IPS DF 6.9 (cell line): Measurements from ENCODE around the gene DLGAP1.

Source experiments
- DNase-seq: peaks from one replicate; pipeline ENCODE4 v3.0.0-alpha.2; 2013; ENCODE audit warnings: low read depth, low spot score
- H3K27ac ChIP-seq: one replicate; pipeline ENCODE4 v1.5.1; 2013; ENCODE audit warnings: low read length, control low read depth
- H3K27me3 ChIP-seq: 2 replicates; pipeline ENCODE4 v1.6.1; 2013; ENCODE audit warnings: mild to moderate bottlenecking, low read length; ENCODE audit not compliant: control insufficient read depth, insufficient read depth
- H3K36me3 ChIP-seq: 2 replicates; pipeline ENCODE4 v1.6.1; 2013; ENCODE audit warnings: low read length; ENCODE audit not compliant: control insufficient read depth, insufficient read depth
- H3K4me1 ChIP-seq: 2 replicates; pipeline ENCODE4 v1.6.1; 2013; ENCODE audit warnings: low read length; ENCODE audit not compliant: control insufficient read depth, insufficient read depth
- H3K4me3 ChIP-seq: 2 replicates; pipeline ENCODE4 v1.5.1; 2013; ENCODE audit warnings: mild to moderate bottlenecking, low read length
- H3K9me3 ChIP-seq: 2 replicates; pipeline ENCODE4 v1.6.1; 2013; ENCODE audit warnings: low read length, inconsistent platforms; ENCODE audit not compliant: control insufficient read depth, insufficient read depth
- WGBS: extraction: QIAGEN DNeasy Blood & Tissue Kit; methylation state at CpG from one replicate; pipeline ENCODE4 v1.1.7; 2013; ENCODE audit warnings: mixed read lengths, missing lambda C conversion rate; ENCODE audit not compliant: insufficient read length, insufficient coverage; 5-methylcytosine and 5-hydroxymethylcytosine counted together

Gene DLGAP1

DNA sequence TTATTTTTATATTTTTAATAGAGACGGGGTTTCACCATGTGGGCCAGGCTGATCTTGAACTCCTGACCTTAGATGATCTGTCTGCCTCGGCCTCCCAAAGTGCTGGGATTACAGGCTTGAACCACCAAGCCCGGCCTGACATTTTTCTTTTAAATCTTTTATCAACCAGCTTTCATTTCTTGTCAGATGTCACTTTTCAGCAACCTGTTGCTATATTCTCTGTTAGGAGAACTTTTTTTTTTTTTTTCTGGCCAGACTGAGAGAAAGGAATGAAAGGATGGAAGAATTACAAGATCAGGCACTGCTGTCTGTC, 858.8 kb downstream of the DLGAP1 start:
- WGBS: no CpG with 5 or more reads among the region's 3 CpGs
- H3K27me3 ChIP-seq: peaks cover 1% of the 10 kb centered on the region; the same call in 1 of the 2 replicates
- no peak overlapping the region for H3K4me3 ChIP-seq
- DNase-seq: no peak
- no peaks in the 10 kb centered on the region for H3K36me3 ChIP-seq
- H3K9me3 ChIP-seq: no peaks in the 10 kb centered on the region
- peaks cover 5% of the 10 kb centered on the region; the same call in 1 of the 2 replicates for H3K4me1 ChIP-seq
- no peak overlapping the region for H3K27ac ChIP-seq

DNA sequence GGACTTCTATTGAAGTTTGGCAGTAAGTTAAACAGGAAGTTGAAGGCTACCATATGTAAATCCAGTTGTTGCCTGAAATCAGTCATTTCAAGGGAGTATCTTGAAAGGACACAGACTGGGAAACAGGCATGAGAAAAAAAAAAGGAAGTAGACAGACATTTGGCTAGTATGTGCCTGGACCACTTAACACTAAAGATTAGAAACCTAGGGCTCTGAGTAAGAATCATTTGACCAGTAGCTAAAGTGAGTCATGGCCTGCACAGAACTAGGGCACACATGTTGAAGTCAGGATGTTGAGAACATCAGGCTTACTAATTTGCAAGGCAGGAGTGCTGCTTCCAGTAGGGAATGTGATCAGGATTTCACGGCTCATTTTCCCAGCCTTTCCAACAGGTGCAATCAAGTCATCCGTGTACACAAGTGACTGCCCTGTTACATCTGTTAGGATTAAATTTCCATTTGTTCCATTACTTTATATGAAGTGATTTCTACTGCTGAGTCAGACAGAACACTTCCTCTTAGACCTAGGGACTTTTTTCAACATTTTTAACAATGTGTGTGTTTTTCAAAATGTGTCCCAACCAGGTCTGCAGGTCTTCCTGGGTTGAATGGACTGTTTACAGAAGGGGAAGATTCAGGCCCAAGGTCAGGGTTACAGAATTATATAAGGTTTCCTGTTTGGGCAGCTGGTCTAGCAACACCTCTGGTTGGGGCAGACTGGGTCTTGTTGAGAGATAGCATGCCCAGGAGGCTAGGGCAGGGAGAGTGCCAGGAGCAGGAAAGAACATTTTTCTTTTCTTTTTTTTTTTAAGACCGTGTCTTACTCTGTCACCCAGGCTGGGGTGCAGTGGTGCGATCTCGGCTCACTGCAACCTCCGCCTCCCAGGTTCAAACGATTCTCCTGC, 859.5 kb downstream of the DLGAP1 start:
- H3K4me1 ChIP-seq: peaks cover 5% of the 10 kb centered on the region; the same call in 1 of the 2 replicates
- no peaks in the 10 kb centered on the region for H3K36me3 ChIP-seq
- H3K27me3 ChIP-seq: peaks cover 1% of the 10 kb centered on the region; the same call in 1 of the 2 replicates
- DNase-seq: no peak
- H3K27ac ChIP-seq: no peak overlapping the region
- H3K9me3 ChIP-seq: no peaks in the 10 kb centered on the region
- no peak overlapping the region for H3K4me3 ChIP-seq
- WGBS: no CpG with 5 or more reads among the region's 7 CpGs

- no peak overlapping the region; the same call in 1 of the 2 replicates for H3K4me3 ChIP-seq
- H3K36me3 ChIP-seq: no peaks in the 10 kb centered on the region
- H3K4me1 ChIP-seq: peaks cover 6% of the 10 kb centered on the region; the same call in 1 of the 2 replicates
- no peak overlapping the region for H3K27ac ChIP-seq
- no peak for DNase-seq
- peaks cover 1% of the 10 kb centered on the region; the same call in 1 of the 2 replicates for H3K27me3 ChIP-seq
- no peaks in the 10 kb centered on the region for H3K9me3 ChIP-seq
- no CpG with 5 or more reads among the region's 8 CpGs for WGBS
Observed at GRCh38 chr18:3594760-3595368, 860.2 kb downstream of the DLGAP1 start.

- peaks cover 1% of the 10 kb centered on the region; the same call in 1 of the 2 replicates for H3K27me3 ChIP-seq
- peaks cover 4% of the 10 kb centered on the region; the same call in 1 of the 2 replicates for H3K4me1 ChIP-seq
- WGBS: no CpG with 5 or more reads among the region's 17 CpGs
- DNase-seq: peak; percentile 89
- no peaks in the 10 kb centered on the region for H3K36me3 ChIP-seq
- H3K4me3 ChIP-seq: peak overlapping the region; percentile 33; the same call in 1 of the 2 replicates
- H3K9me3 ChIP-seq: no peaks in the 10 kb centered on the region
- H3K27ac ChIP-seq: no peak overlapping the region
Observed at GRCh38 chr18:3593904-3594759, 861.0 kb downstream of the DLGAP1 start.

- Histone ChIP-seq H3K4me1 (peaks cover 4% of the 10 kb centered on the region; the same call in 1 of the 2 replicates), H3K9me3 (no peaks in the 10 kb centered on the region), H3K27ac (no peak overlapping the region), H3K4me3 (no peak overlapping the region), H3K36me3 (no peaks in the 10 kb centered on the region), H3K27me3 (peaks cover 1% of the 10 kb centered on the region; the same call in 1 of the 2 replicates)
- no CpG with 5 or more reads among the region's 11 CpGs for WGBS
- no peak for DNase-seq
Observed at GRCh38 chr18:3593381-3593903, 861.7 kb downstream of the DLGAP1 start.

DNA sequence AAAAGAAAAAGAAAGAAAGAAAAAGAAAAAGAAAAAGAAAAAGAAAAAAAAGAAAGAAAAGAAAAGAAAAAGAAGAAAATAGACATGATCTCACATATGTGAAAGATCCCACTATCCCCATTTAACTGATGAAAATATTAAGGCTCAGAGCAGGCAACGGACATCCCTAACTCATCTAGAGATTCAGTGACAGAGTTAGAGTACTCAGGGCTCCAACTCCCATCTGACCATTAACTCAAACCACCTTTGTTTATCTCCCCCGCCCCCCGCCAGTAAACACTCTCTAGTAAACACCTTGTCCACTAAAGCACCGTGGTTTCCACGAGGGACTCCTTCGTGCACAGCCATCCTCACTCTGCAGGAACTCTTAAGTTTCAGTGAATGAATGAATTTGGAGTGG, 862.2 kb downstream of the DLGAP1 start:
- Histone ChIP-seq H3K27ac (no peak overlapping the region), H3K4me1 (peaks cover 4% of the 10 kb centered on the region; the same call in 1 of the 2 replicates), H3K9me3 (no peaks in the 10 kb centered on the region), H3K4me3 (no peak overlapping the region), H3K27me3 (peaks cover 1% of the 10 kb centered on the region; the same call in 1 of the 2 replicates), H3K36me3 (no peaks in the 10 kb centered on the region)
- no CpG with 5 or more reads among the region's 6 CpGs for WGBS
- DNase-seq: no peak

DNA sequence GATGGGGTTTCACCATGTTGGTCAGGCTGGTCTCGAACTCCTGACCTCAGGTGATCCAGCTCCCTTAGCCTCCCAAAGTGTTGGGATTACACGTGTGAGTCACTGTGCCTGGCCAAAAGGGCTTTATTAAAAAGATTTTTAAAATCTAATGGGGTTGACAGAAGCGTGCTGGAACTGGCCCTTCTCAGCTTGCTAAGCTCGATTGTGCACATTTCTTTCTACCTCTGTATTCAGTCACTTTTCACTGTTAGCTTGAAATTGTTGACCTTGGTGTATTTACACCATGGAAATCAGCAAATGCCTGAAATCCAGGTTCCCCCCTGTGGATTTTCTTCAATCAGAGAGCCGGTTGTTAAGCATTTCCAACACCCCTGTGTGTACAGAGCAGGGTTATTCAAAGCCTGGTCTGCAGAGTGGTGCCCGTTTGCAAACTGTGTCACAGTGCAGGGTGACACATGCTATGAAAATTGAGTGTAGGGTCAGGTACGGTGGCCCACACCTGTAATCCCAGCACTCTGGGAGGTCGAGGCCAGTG, 864.9 kb downstream of the DLGAP1 start:
- Histone ChIP-seq H3K9me3 (no peaks in the 10 kb centered on the region), H3K27me3 (peaks cover 1% of the 10 kb centered on the region; the same call in 1 of the 2 replicates), H3K36me3 (no peaks in the 10 kb centered on the region), H3K4me3 (no peak overlapping the region), H3K4me1 (peaks cover 6% of the 10 kb centered on the region; the same call in 1 of the 2 replicates), H3K27ac (no peak overlapping the region)
- no CpG with 5 or more reads among the region's 8 CpGs for WGBS
- no peak for DNase-seq

DNA sequence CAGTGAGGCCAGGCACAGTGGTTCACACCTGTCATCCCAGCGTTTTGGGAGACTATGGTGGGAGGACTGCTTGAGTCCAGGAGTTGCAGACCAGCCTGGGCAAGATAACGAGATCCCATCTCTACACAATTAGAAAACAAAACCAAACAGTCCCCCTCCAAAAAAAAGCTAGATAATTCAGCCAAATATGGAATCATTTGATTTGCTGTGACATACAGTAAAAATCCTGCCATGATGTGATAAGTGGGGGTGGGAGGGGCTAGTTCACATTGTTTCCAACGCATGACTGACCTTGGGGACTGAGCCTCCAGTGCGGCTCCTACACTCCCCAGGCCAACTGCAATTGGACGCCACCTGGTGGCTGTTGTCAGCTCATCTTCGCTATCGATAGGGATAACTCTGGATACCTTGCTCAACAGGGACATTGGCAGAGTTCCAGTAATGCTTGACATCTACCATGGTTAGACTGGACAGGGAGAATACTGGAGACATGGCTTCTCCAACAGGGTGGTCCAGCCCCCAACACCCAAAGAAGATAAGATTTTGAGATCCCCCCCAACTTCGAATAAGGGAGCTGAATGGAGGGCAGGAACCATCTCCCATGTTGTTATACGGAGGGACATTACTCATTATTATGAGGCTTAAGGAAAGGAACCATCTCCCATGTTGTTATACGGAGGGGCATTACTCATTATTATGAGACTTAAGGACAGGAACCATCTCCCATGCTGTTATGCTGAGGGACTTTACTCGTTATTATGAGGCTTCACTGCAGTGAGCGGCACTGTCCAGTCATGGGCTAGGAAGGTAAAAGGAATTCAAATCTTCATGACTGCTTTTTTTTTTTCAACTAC, 869.2 kb downstream of the DLGAP1 start:
- peak; percentile 84 for DNase-seq
- Histone ChIP-seq H3K27me3 (no peaks in the 10 kb centered on the region), H3K4me1 (peaks cover 5% of the 10 kb centered on the region; the same call in 1 of the 2 replicates), H3K36me3 (no peaks in the 10 kb centered on the region), H3K4me3 (no peak overlapping the region), H3K9me3 (no peaks in the 10 kb centered on the region), H3K27ac (no peak overlapping the region)
- WGBS: no CpG with 5 or more reads among the region's 12 CpGs

DNA sequence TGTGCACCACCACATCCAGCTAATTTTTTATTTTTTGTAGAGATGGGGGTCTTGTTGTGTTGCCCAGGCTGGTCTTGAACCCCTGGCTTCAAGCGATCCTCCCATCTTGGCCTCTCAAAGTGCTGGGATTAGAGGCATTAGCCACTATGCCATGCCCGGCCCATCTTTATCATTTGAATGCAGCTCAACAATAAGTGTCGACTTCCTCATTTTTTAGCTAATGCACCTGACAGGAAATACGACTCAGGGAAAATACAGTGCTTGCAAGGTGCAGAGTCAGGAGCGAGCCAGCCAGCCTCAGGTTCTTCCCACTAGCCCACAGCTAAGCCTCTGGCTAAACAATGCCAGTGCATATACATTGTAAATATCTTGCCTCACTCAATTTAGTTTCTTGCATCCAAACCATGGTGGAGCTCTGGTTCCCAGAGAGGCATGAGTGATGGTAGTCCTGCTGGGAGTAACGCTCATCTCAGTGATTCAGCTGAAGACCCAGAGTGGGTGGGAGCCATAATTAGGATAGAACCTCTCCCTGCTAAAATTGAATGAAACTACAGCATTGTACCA, 870.1 kb downstream of the DLGAP1 start:
- no peaks in the 10 kb centered on the region for H3K9me3 ChIP-seq
- H3K36me3 ChIP-seq: no peaks in the 10 kb centered on the region
- no peaks in the 10 kb centered on the region for H3K27me3 ChIP-seq
- no peak for DNase-seq
- no peak overlapping the region for H3K27ac ChIP-seq
- H3K4me1 ChIP-seq: peaks cover 4% of the 10 kb centered on the region; the same call in 1 of the 2 replicates
- no CpG with 5 or more reads among the region's 6 CpGs for WGBS
- H3K4me3 ChIP-seq: no peak overlapping the region
